Activated CD8-positive, alpha-beta memory T cell treated with anti-CD3 and anti-CD28 coated beads, Interleukin-2, amount 10 ng/mL, durations not matched to agents 7 days and 5 days (primary cell): ENCODE data around the gene ZBTB42. TPM values are rescaled to one million over a fixed set of nuclear protein-coding genes. Genes with fewer than 3 reads are reported as not detected.
"Not testable (repeated sequence)": the region's sequence is repeated elsewhere in the genome, so short reads cannot be mapped to it uniquely, and the experiment has no call there.

Experiments
- ATAC-seq: fragments of 150-1000 bp; cut with Tn5 transposase; one replicate; pipeline ENCODE4 v1.10.0; 2021; ENCODE audit warnings: moderate library complexity
- CTCF ChIA-PET: fragments of 350-600 bp; sonication (Branson Sonifier 250); formaldehyde crosslinking; loops from one replicate; lab custom pipeline; 2021; ENCODE audit warnings: antibody characterized with exemption; lab: Charles Lee
- DNase-seq: peaks from one replicate; pipeline ENCODE4 v3.0.0-alpha.2; 2020
- H3K27ac Mint-ChIP-seq: one replicate; pipeline ENCODE4 v1.8.0; 2021; ENCODE audit warnings: mild to moderate bottlenecking, mixed read lengths
- H3K27me3 Mint-ChIP-seq: one replicate; pipeline ENCODE4 v1.8.0; 2021; ENCODE audit warnings: mixed read lengths
- H3K36me3 Mint-ChIP-seq: one replicate; pipeline ENCODE4 v1.8.0; 2021; ENCODE audit warnings: mild to moderate bottlenecking, mixed read lengths
- H3K4me1 Mint-ChIP-seq: one replicate; pipeline ENCODE4 v1.8.0; 2021; ENCODE audit warnings: mixed read lengths
- H3K4me3 Mint-ChIP-seq: one replicate; pipeline ENCODE4 v1.8.0; 2021; ENCODE audit warnings: mild to moderate bottlenecking, moderate library complexity, mixed read lengths
- H3K9me3 Mint-ChIP-seq: one replicate; pipeline ENCODE4 v1.8.0; 2022; ENCODE audit warnings: low read depth, mixed read lengths
- total RNA-seq, 2 experiments: library from RNA; stranded (reverse); gene quantifications; one replicate each; pipeline ENCODE4 v1.2.3, GENCODE V29; 2021

The ZBTB42 gene
- total RNA-seq, 2 experiments from 2014 or later: 4.9 to 5.5 TPM

DNA sequence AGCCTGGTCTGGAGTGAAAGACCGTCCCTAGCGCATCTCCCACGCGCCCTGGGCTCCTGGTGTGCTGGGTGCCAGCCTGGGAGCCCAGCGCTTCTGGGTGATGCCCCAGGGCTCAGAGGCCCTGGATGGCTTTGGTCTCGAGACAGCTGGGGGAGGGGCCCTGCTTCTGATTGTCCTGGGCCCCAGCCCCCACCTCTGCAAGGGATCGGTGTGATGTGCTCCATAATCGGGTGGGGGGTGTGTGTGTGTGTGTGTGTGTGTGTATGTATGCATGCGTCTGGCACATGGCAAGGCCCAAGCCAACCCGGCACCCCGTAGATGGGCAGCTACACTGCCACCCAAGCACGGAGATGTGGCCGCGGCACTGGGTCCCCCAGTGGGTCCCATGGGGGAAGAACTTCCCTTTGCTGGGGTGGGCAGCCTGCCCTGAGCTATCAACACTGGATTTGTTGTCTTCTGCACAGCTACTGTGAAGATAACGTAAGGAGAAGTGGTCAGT is 3.1 kb downstream of the ZBTB42 start:
- no peak overlapping the region for H3K4me3 Mint-ChIP-seq
- no peak overlapping the region for H3K27ac Mint-ChIP-seq
- no peaks in the 10 kb centered on the region for H3K9me3 Mint-ChIP-seq
- DNase-seq (no peak), ATAC-seq (no peak)
- H3K4me1 Mint-ChIP-seq: peaks cover 17% of the 10 kb centered on the region
- no peaks in the 10 kb centered on the region for H3K36me3 Mint-ChIP-seq
- CTCF ChIA-PET: no interaction called here
- peaks cover 6% of the 10 kb centered on the region for H3K27me3 Mint-ChIP-seq

GRCh38 chr14:104804481-104805325 is 3.8 kb downstream of the ZBTB42 start:
- Mint-ChIP-seq H3K27me3 (peaks cover 2% of the 10 kb centered on the region), H3K4me3 (no peak overlapping the region), H3K4me1 (peaks cover 16% of the 10 kb centered on the region), H3K27ac (no peak overlapping the region), H3K36me3 (no peaks in the 10 kb centered on the region), H3K9me3 (no peaks in the 10 kb centered on the region)
- DNase-seq: no peak
- ATAC-seq: no peak
- CTCF ChIA-PET: no interaction called here

- CTCF ChIA-PET: no interaction called here
- H3K4me3 Mint-ChIP-seq: no peak overlapping the region
- ATAC-seq: no peak
Observed at GRCh38 chr14:104805326-104805678, 4.4 kb downstream of the ZBTB42 start.

GRCh38 chr14:104805941-104806624 is 5.2 kb downstream of the ZBTB42 start:
- Mint-ChIP-seq H3K9me3 (no peaks in the 10 kb centered on the region), H3K36me3 (no peaks in the 10 kb centered on the region), H3K27me3 (no peaks in the 10 kb centered on the region), H3K4me3 (no peak overlapping the region), H3K27ac (no peak overlapping the region), H3K4me1 (peaks cover 13% of the 10 kb centered on the region)
- ATAC-seq (no peak), DNase-seq (no peak)
- CTCF ChIA-PET: no interaction called here

More at GRCh38 chr14:104805326-104805678, 4.4 kb downstream of the ZBTB42 start:
- H3K9me3 Mint-ChIP-seq: no peaks in the 10 kb centered on the region
- DNase-seq: no peak
- H3K4me1 Mint-ChIP-seq: peaks cover 13% of the 10 kb centered on the region
- H3K36me3 Mint-ChIP-seq: no peaks in the 10 kb centered on the region
- H3K27me3 Mint-ChIP-seq: no peaks in the 10 kb centered on the region
- no peak overlapping the region for H3K27ac Mint-ChIP-seq

GRCh38 chr14:104806625-104807465 is 5.9 kb downstream of the ZBTB42 start:
- CTCF ChIA-PET: no interaction called here
- peaks cover 10% of the 10 kb centered on the region for H3K4me1 Mint-ChIP-seq
- H3K27me3 Mint-ChIP-seq: no peaks in the 10 kb centered on the region
- no peak overlapping the region for H3K27ac Mint-ChIP-seq
- DNase-seq (no peak), ATAC-seq (no peak)
- no peaks in the 10 kb centered on the region for H3K36me3 Mint-ChIP-seq
- H3K9me3 Mint-ChIP-seq: no peaks in the 10 kb centered on the region
- no peak overlapping the region for H3K4me3 Mint-ChIP-seq

DNA sequence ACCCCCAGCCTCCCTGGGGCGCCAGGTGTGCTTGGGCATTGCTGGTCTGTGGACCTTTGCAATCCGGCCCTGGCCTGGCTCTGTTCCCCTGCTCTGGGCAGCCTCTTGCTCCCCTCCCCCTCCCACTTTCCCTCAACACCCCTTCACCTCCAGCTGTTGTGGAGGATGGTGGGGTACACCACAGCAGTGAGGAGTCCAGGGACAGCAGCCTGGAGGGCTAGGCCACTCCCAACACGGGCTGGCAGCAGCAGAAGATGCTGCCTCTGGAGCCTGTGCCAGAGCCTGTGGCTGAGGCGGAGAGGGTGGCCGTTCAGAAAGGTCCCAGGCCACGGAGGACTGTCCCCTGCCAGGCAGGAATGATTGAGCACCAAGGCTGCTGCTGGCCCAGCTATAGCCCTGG is 7.6 kb downstream of the ZBTB42 start:
- Mint-ChIP-seq H3K27me3 (no peaks in the 10 kb centered on the region), H3K27ac (no peak overlapping the region), H3K4me1 (no peaks in the 10 kb centered on the region), H3K9me3 (no peaks in the 10 kb centered on the region), H3K4me3 (no peak overlapping the region), H3K36me3 (no peaks in the 10 kb centered on the region)
- no peak for ATAC-seq
- no peak for DNase-seq
- CTCF ChIA-PET: no interaction called here

GRCh38 chr14:104810316-104810715 is 9.4 kb downstream of the ZBTB42 start:
- Mint-ChIP-seq H3K27ac (no peak overlapping the region), H3K36me3 (no peaks in the 10 kb centered on the region), H3K27me3 (no peaks in the 10 kb centered on the region), H3K4me3 (no peak overlapping the region), H3K9me3 (no peaks in the 10 kb centered on the region), H3K4me1 (peaks cover 12% of the 10 kb centered on the region)
- DNase-seq (no peak), ATAC-seq (no peak)
- CTCF ChIA-PET: interaction anchor here (1.2 kb wide), 1 partner anchor 10 kb away, joined by 3 read pairs; the partner anchor contains the start of gene ZBTB42

- DNase-seq (no peak), ATAC-seq (no peak)
- CTCF ChIA-PET: interaction anchor here (1.2 to 1.4 kb wide), 2 partner anchors 12 to 13 kb away, joined by 3 to 4 read pairs; partner anchors contain the start of gene ZBTB42
- H3K27ac Mint-ChIP-seq: no peak overlapping the region
- no peak overlapping the region for H3K4me3 Mint-ChIP-seq
- H3K36me3 Mint-ChIP-seq: peaks cover 2% of the 10 kb centered on the region
- H3K4me1 Mint-ChIP-seq: peaks cover 24% of the 10 kb centered on the region
- no peaks in the 10 kb centered on the region for H3K9me3 Mint-ChIP-seq
- H3K27me3 Mint-ChIP-seq: no peaks in the 10 kb centered on the region
Observed at GRCh38 chr14:104813286-104813685, 12.4 kb downstream of the ZBTB42 start.

GRCh38 chr14:104814701-104815100 is 13.8 kb downstream of the ZBTB42 start:
- peaks cover 24% of the 10 kb centered on the region for H3K4me1 Mint-ChIP-seq
- not testable (repeated sequence) for H3K36me3 Mint-ChIP-seq, DNase-seq, H3K9me3 Mint-ChIP-seq, ATAC-seq, H3K27me3 Mint-ChIP-seq
- CTCF ChIA-PET: interaction anchor here (0.7 kb wide), 1 partner anchor 46 kb away, joined by 3 read pairs; no protein-coding TSS in a partner anchor
- H3K4me3 Mint-ChIP-seq: peak overlapping the region; percentile 85
- peak overlapping the region; percentile 87 for H3K27ac Mint-ChIP-seq

DNA sequence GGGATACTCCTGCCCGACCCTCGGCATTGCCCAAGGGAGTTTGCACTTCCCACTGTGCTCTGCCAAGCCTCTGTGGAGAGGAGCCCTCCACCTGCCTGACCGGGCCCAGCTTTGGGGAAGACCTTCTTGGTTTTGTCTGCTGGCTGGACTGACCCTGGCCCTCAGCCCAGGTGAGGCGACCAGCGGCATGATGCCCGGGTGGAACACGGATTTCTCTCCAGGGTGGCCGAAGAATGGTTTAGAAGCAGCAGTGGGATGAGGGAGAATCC is 15.6 kb downstream of the ZBTB42 start:
- H3K4me3 Mint-ChIP-seq: peak overlapping the region; percentile 85
- peak overlapping the region; percentile 92 for H3K27ac Mint-ChIP-seq
- no peaks in the 10 kb centered on the region for H3K9me3 Mint-ChIP-seq
- no peak for DNase-seq
- ATAC-seq: no peak
- no peaks in the 10 kb centered on the region for H3K27me3 Mint-ChIP-seq
- CTCF ChIA-PET: no interaction called here
- H3K4me1 Mint-ChIP-seq: peaks cover 24% of the 10 kb centered on the region
- peaks cover 2% of the 10 kb centered on the region for H3K36me3 Mint-ChIP-seq

GRCh38 chr14:104817930-104818713 is 17.2 kb downstream of the ZBTB42 start:
- Mint-ChIP-seq H3K4me1 (peaks cover 24% of the 10 kb centered on the region), H3K9me3 (no peaks in the 10 kb centered on the region), H3K27ac (no peak overlapping the region), H3K27me3 (no peaks in the 10 kb centered on the region), H3K36me3 (peaks cover 2% of the 10 kb centered on the region), H3K4me3 (no peak overlapping the region)
- CTCF ChIA-PET: interaction anchor here (1.2 kb wide), 1 partner anchor 64 kb away, joined by 3 read pairs; no protein-coding TSS in a partner anchor
- ATAC-seq: no peak
- no peak for DNase-seq

DNA sequence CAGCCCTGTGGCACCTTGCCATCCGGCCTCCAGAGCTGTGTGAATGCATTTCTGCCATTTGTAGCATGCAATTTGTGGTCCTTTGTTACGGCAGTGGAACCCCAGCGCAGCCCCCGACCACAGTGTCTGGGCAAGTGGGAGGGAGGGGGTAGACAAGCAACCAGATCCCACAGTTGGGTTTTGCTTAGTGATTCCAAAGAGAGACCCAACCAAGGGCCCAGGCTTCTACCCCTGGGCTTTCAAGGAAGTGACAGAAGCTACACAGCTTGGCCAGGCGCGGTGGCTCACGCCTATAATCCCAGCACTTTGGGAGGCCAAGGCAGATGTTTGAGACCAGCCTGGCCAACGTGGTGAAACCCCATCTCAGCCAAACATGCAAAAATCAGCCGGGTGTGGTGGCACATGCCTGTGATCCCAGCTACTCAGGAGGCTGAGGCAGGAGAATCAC is 17.8 kb downstream of the ZBTB42 start:
- no peak for DNase-seq
- Mint-ChIP-seq H3K4me1 (peaks cover 22% of the 10 kb centered on the region), H3K4me3 (no peak overlapping the region), H3K27me3 (no peaks in the 10 kb centered on the region), H3K9me3 (no peaks in the 10 kb centered on the region), H3K27ac (no peak overlapping the region), H3K36me3 (peaks cover 2% of the 10 kb centered on the region)
- ATAC-seq: no peak
- CTCF ChIA-PET: interaction anchor here (1.0 to 1.2 kb wide), 2 partner anchors 18 to 65 kb away, joined by 3 read pairs; partner anchors contain the start of gene ZBTB42
